ENCODE results near the gene S1PR4.
"Not testable (repeated sequence)": the region's sequence is repeated elsewhere in the genome, so short reads cannot be mapped to it uniquely, and the experiment has no call there.

The S1PR4 gene

DNA sequence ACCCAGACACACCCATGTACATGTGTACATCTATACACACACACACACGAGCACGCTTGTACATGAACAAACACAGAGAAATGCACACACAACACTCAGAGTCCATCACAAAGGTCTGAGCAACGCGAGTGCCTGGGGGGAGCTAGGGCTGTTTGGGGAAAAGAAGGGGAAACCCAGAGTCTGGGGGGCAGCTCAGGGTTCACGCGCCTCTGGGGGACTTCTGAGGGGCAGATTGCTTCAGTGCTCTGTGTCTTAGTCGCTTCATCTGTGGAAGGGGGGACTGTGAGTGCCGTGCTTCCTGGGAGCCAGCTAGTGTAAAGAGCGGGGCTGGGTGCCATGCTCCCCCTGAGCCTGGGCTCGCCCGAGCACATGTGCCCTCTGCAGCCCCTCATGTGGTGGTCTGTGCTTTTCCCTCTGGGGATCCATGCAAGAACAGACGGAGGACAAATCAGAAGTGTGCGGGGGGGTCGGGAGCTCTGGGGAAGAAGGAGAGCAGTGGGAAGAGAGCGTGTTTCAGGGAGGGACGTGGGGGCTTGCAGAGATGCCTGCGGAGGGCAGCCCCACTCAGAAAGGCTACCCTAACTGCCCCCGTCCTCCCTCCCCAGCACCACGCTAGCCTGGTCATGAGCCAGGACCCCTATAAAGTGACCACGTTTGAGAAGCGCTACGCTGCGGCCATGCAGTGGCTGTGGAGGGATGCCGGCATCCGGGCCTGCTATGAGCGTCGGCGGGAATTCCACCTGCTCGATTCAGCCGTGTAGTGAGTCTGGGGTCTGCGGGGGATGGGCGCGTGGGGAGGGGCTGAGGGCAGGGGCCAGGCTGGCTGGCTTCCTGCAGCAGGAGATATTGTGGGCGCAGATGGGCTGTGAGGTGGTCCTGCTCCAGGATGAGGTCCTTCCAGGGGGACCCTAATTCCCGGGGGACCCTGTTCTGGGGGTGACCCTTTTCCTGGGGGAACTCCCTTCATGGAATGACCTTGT, 28.8 kb upstream of the S1PR4 start:
- Histone ChIP-seq H3K4me3 (ENCODE audit: low read depth, low read length) (no peak overlapping the region), H3K27me3 (ENCODE audit: insufficient read depth, low read depth, severe bottlenecking) (no peaks in the 10 kb centered on the region), H3K9me3 (ENCODE audit: severe bottlenecking) (no peaks in the 10 kb centered on the region), H3K27ac (no peak overlapping the region), H3K36me3 (no peaks in the 10 kb centered on the region)
- DNase-seq, result no peak
- no peak for TF ChIP-seq CTCF (IDR thresholded peaks at IDR 0.05; ENCODE audit: low read depth, low read length)

- H3K9me3 ChIP-seq (ENCODE audit: severe bottlenecking), result no peaks in the 10 kb centered on the region
- H3K27me3 ChIP-seq (ENCODE audit: insufficient read depth, low read depth, severe bottlenecking), result no peaks in the 10 kb centered on the region
- no peak for DNase-seq
- H3K27ac ChIP-seq, result no peak overlapping the region
- no peaks in the 10 kb centered on the region for H3K36me3 ChIP-seq
- no peak overlapping the region for H3K4me3 ChIP-seq (ENCODE audit: low read depth, low read length)
- TF ChIP-seq CTCF (IDR thresholded peaks at IDR 0.05; ENCODE audit: low read depth, low read length), result no peak
Observed at GRCh38 chr19:3150739-3151329, 27.7 kb upstream of the S1PR4 start.

DNA sequence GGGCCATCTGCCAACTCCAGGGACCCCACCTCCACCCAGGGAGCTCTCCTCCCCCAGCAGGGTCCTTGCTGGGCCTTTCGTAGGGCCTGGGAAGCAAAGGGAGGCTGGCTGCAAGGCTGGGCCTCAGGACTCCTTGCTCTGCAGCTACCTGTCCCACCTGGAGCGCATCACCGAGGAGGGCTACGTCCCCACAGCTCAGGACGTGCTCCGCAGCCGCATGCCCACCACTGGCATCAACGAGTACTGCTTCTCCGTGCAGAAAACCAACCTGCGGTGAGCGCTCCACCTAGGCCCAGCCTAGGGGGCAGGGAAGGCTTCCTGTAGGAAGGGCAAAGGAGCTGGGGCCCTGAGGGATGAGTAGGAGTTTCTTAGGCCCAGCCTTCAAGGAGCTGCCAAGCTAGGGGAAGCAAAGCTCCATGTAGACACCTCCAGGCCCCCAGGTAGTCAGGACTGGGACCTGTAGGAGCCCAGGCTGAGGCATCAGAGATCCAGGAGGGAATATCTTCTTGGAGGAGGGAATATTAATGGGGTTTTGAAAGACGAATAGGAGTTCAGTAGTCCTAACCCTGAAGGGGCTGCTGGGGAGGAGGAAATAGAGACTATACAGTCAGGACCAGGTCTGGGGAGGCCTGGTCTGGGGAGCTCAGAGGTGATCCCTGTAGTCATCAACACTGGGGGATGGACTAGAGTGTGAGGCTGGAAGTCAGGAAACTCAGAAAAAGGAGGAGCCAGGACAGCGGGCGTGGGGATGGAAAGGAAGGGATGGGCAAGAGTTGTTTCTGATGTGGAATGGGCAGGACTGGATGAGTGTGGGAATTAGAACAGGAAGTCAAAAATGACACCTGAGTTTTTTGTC, 26.8 kb upstream of the S1PR4 start:
- no peak for DNase-seq
- Histone ChIP-seq H3K36me3 (no peaks in the 10 kb centered on the region), H3K27me3 (ENCODE audit: insufficient read depth, low read depth, severe bottlenecking) (no peaks in the 10 kb centered on the region), H3K27ac (no peak overlapping the region), H3K4me3 (ENCODE audit: low read depth, low read length) (no peak overlapping the region), H3K9me3 (ENCODE audit: severe bottlenecking) (no peaks in the 10 kb centered on the region)
- TF ChIP-seq CTCF (IDR thresholded peaks at IDR 0.05; ENCODE audit: low read depth, low read length), result no peak

GRCh38 chr19:3152419-3152780, 26.2 kb upstream of the S1PR4 start:
- TF ChIP-seq CTCF (IDR thresholded peaks at IDR 0.05; ENCODE audit: low read depth, low read length), result no peak
- Histone ChIP-seq H3K27me3 (ENCODE audit: insufficient read depth, low read depth, severe bottlenecking) (no peaks in the 10 kb centered on the region), H3K27ac (no peak overlapping the region), H3K9me3 (ENCODE audit: severe bottlenecking) (no peaks in the 10 kb centered on the region), H3K4me3 (ENCODE audit: low read depth, low read length) (no peak overlapping the region), H3K36me3 (no peaks in the 10 kb centered on the region)
- DNase-seq, result no peak

DNA sequence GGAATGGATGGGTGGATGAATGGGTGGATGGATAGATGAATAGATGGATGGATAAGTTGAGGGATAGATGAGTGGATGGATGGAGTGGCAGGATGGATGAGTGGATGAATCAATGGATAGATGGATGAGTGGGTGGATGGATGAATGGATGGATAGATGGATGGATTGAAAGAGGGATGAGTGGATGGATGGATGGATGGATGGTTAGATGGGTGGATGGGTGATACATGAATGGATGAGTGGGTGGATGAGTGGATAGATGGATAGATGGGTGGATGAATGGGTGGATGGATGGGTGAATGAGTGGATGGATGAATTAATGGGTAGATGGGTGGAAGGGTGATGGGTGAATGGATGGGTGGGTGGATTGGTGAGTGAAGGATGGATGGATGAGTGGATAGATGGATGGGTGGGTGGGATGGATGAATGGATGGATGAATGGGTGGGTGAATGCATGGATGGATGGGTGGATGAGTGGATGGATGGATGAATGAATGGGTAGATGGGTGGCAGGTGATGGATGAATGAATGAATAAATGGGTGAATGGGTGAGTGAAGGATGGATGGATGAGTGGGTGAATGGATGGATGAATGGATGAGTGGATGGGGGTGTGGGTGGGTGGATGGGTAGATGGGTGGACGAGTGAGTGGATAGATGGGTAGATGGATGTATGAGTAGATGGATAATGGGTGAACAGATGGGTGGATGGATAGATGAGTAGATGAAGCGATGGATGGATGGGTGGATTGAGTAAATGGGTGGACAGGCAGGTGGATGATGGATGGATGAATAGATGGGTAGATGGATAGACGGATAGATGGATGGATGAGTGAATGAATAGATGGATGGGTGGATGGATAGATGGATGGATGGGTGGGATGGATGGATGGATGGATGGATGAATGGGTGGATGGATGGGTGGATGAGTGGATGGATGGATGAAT, 25.0 kb upstream of the S1PR4 start:
- Histone ChIP-seq H3K36me3 (no peaks in the 10 kb centered on the region), H3K9me3 (ENCODE audit: severe bottlenecking) (peaks cover 1% of the 10 kb centered on the region), H3K4me3 (ENCODE audit: low read depth, low read length) (no peak overlapping the region), H3K27ac (no peak overlapping the region), H3K27me3 (ENCODE audit: insufficient read depth, low read depth, severe bottlenecking) (no peaks in the 10 kb centered on the region)
- no peak for DNase-seq
- no peak for TF ChIP-seq CTCF (IDR thresholded peaks at IDR 0.05; ENCODE audit: low read depth, low read length)

GRCh38 chr19:3154447-3154846, 24.1 kb upstream of the S1PR4 start:
- not testable (repeated sequence) for H3K4me3 ChIP-seq (ENCODE audit: low read depth, low read length); H3K27me3 ChIP-seq (ENCODE audit: insufficient read depth, low read depth, severe bottlenecking); H3K27ac ChIP-seq; DNase-seq; H3K9me3 ChIP-seq (ENCODE audit: severe bottlenecking); H3K36me3 ChIP-seq
